Astrocyte of the spinal cord (primary cell): ENCODE results near the gene MS4A14.

Experiments
- DNase-seq: peaks from one replicate; pipeline ENCODE4 v3.0.0; 2011; ENCODE audit warnings: low read depth, low spot score
- H3K4me3 ChIP-seq: 2 replicates; pipeline ENCODE4 v1.5.1; 2011; ENCODE audit warnings: low read depth, mild to moderate bottlenecking, low read length, moderate library complexity
- in situ Hi-C: cut with HindIII; loops from 2 replicates; pipeline ENCODE4 v1.10.0; 2017; ENCODE audit warnings: low sequenced_read_pairs
- TF ChIP-seq, protein P1 (sequence below): IDR thresholded peaks from 2 replicates; pipeline ENCODE4 v1.5.1; 2012; ENCODE audit warnings: low read depth, mild to moderate bottlenecking, low read length, inconsistent platforms

Gene MS4A14

DNA sequence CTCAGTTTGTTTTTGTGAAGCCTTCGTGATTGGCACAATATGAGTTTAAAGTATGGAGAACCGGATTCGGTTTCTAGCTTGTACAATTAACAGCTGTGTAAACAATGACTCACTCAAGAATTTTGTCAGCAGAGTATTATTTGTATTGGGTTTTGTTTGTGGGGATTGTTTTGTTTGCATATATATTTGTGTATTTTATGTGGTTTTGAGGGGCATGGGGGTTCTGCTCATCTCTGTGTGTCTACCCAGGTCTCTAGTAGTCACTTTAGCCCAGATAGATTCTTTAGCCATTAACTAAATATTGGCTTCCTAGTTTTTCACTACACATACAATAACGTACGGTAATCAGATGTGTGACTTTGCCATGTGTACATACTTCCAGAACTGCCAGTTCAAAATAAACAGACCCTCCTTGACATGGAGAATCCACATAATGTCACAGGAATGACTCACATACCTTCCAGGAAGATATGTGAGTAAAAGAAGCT is 25.4 kb upstream of the MS4A14 start:
- in situ Hi-C loops, result no loop called here
- no peak overlapping the region for H3K4me3 ChIP-seq
- DNase-seq, result no peak
- TF ChIP-seq, protein P1, sequence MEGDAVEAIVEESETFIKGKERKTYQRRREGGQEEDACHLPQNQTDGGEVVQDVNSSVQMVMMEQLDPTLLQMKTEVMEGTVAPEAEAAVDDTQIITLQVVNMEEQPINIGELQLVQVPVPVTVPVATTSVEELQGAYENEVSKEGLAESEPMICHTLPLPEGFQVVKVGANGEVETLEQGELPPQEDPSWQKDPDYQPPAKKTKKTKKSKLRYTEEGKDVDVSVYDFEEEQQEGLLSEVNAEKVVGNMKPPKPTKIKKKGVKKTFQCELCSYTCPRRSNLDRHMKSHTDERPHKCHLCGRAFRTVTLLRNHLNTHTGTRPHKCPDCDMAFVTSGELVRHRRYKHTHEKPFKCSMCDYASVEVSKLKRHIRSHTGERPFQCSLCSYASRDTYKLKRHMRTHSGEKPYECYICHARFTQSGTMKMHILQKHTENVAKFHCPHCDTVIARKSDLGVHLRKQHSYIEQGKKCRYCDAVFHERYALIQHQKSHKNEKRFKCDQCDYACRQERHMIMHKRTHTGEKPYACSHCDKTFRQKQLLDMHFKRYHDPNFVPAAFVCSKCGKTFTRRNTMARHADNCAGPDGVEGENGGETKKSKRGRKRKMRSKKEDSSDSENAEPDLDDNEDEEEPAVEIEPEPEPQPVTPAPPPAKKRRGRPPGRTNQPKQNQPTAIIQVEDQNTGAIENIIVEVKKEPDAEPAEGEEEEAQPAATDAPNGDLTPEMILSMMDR, result no peak

DNA sequence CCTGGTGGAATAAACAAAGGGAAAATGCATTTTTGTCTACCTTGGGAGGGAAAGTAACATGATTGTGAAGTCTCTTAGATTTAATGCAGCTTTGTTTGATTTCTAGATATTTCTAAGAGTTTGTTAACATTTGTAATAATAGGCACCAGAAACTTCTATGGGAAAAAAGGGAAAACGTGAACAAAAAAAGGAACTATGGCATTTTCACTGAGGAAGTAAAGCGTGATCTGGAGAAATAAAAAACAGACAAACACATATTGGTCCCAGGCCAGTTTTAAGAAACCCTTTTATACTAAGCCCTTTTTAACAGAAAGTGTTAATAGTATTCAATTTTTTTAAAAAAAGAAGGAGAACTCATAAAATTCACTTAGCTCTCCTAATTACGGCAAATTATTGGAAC is 24.9 kb upstream of the MS4A14 start:
- H3K4me3 ChIP-seq, result no peak overlapping the region
- TF ChIP-seq, protein P1, result no peak
- in situ Hi-C loops, result no loop called here
- DNase-seq, result no peak

DNA sequence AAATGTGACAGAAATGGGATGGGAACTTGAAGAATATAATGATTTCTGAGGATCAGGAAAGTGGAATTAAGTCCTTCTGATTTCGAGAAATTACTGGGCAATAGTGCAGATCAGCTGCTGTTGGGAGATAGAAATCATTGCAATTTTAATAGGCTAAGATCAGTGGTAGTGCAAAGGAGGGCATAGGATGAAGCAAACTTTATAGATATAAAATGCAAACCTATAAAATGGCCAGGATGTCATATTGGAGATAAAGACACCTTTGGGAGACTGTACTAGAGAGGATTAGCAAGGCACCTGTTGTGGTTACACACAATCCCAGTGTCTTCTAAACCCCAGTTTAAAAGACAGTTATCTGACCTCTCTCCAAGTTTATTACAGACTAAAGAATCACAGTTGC is 24.4 kb upstream of the MS4A14 start:
- in situ Hi-C loops, result no loop called here
- H3K4me3 ChIP-seq, result no peak overlapping the region
- TF ChIP-seq, protein P1, result no peak
- DNase-seq, result no peak

DNA sequence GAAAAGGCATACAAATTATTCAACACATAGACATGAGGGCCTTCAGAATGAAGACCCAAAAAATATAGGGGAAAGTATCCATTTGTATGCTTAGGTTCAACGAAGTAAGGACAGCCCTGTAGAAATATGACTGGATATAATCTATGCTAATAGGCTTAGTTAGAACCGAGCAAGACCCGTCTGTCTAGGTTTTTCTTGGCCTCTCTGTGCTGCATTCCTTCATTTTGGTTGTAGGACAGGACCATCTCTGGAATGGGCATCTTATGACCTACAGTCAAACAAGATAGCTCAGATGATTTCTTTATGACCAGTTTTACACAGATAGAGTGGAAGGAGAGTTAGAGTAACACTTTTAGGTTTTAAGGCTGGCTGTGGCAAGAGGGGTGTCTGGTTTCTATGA is 23.5 kb upstream of the MS4A14 start:
- in situ Hi-C loops, result no loop called here
- H3K4me3 ChIP-seq, result no peak overlapping the region
- DNase-seq, result no peak
- TF ChIP-seq, protein P1, result no peak

DNA sequence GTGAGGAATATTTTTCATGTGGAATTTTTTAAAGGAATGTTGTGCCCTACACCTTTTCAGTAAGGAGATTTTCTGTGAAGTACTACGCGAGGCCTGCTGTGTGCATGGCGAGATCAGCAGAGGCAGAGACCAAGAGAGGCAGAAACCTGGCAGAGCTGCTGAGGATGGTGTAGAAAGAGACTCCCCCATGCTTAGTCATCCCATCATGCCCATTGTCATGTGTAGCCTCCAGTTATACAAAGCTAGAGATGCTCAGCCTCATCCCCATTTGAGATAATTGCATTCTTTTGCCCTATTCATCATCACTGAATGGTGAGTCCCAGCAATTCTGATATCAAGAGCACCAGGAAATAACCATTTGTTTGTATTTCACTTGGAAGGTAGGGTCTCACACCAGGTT is 20.9 kb upstream of the MS4A14 start:
- in situ Hi-C loops, result no loop called here
- no peak overlapping the region for H3K4me3 ChIP-seq
- TF ChIP-seq, protein P1, result no peak
- DNase-seq, result no peak

DNA sequence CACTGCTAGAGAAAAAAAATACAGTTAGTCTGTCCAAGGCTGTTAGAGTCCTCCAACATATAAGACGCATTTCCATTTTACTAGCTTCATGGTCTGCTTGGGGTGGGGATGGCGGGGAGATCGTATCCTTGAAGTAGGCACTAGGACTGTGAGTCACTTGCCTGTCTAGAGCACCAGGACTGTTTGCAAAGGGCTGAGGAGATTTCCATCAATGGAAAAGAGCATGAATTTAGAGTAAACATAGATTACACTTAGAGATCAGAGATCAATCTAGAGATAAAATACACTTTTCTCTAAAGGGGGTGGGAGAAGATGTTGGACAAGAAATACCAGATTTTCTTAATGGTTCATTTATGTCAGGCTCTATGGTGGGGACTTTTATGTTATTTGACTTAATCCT is 19.7 kb upstream of the MS4A14 start:
- no peak overlapping the region for H3K4me3 ChIP-seq
- in situ Hi-C loops, result no loop called here
- no peak for DNase-seq
- TF ChIP-seq, protein P1, result no peak
